ENCODE results near the gene PDP2. TPM values are rescaled to one million over a fixed set of nuclear protein-coding genes. Genes with fewer than 3 reads are reported as not detected.

The PDP2 gene
- total RNA-seq, 4 donors from 2014 or later = 3.7 to 11.7 (median 5.8) TPM

GRCh38 chr16:66920924-66921680 is 40.8 kb downstream of the PDP2 start:
- no peaks in the 10 kb centered on the region for H3K9me3 ChIP-seq
- peak; percentile 33 for ATAC-seq
- TF ChIP-seq POLR2A (IDR thresholded peaks at IDR 0.05) (no peak), EP300 (IDR thresholded peaks at IDR 0.05) (no peak), CTCF (IDR thresholded peaks at IDR 0.05) (no peak), POLR2AphosphoS5 (IDR thresholded peaks at IDR 0.05) (no peak)
- no peak overlapping the region for H3K4me3 ChIP-seq
- peaks cover 2 to 76% (median 25%) of the 10 kb centered on the region in 3 donors for H3K4me1 ChIP-seq
- H3K27ac ChIP-seq = peak overlapping the region; percentile 48 to 92 (median 84)
- WGBS, 2 donors (ENCODE audit: low coverage in 1 of 2) = 80 to 82% methylated on average over 2 to 4 of the region's 9 CpGs
- H3K36me3 ChIP-seq = peaks cover 0 to 8% of the 10 kb centered on the region in 2 donors
- peaks cover 3% of the 10 kb centered on the region for H3K27me3 ChIP-seq

GRCh38 chr16:66921729-66922450 is 41.6 kb downstream of the PDP2 start:
- H3K36me3 ChIP-seq = peaks cover 0 to 8% of the 10 kb centered on the region in 2 donors
- ATAC-seq = no peak
- H3K27ac ChIP-seq = peak overlapping the region; percentile 48 to 92 (median 84)
- no peak overlapping the region for H3K4me3 ChIP-seq
- TF ChIP-seq POLR2A (IDR thresholded peaks at IDR 0.05) = no peak
- no peak for TF ChIP-seq EP300 (IDR thresholded peaks at IDR 0.05)
- TF ChIP-seq CTCF (IDR thresholded peaks at IDR 0.05) = no peak
- TF ChIP-seq POLR2AphosphoS5 (IDR thresholded peaks at IDR 0.05) = no peak
- no peaks in the 10 kb centered on the region for H3K9me3 ChIP-seq
- peaks cover 2 to 84% (median 29%) of the 10 kb centered on the region in 3 donors for H3K4me1 ChIP-seq
- WGBS, 2 donors (ENCODE audit: low coverage in 1 of 2) = 73% methylated on average over 4 of the region's 42 CpGs; no CpG with 5 or more reads in 1 of the 2 donors
- H3K27me3 ChIP-seq = peaks cover 3% of the 10 kb centered on the region

- TF ChIP-seq POLR2AphosphoS5 (IDR thresholded peaks at IDR 0.05) (peak; percentile 84), POLR2A (IDR thresholded peaks at IDR 0.05) (no peak), EP300 (IDR thresholded peaks at IDR 0.05) (no peak), CTCF (IDR thresholded peaks at IDR 0.05) (no peak)
- Histone ChIP-seq H3K27ac (peak overlapping the region; percentile 87 to 96 (median 93)), H3K36me3 (peaks cover 0 to 8% of the 10 kb centered on the region in 2 donors), H3K27me3 (peaks cover 3% of the 10 kb centered on the region), H3K4me1 (peaks cover 2 to 98% (median 31%) of the 10 kb centered on the region in 3 donors), H3K9me3 (no peaks in the 10 kb centered on the region), H3K4me3 (peak overlapping the region; percentile 64 to 83)
- 23% methylated on average over 7 of the region's 18 CpGs; no CpG with 5 or more reads in 1 of the 2 donors for WGBS, 2 donors (ENCODE audit: low coverage in 1 of 2)
- ATAC-seq = peak; percentile 46
Measured at GRCh38 chr16:66923247-66923731, 43.0 kb downstream of the PDP2 start.

GRCh38 chr16:66923866-66924265 is 43.6 kb downstream of the PDP2 start:
- H3K36me3 ChIP-seq = peaks cover 0 to 8% of the 10 kb centered on the region in 2 donors
- H3K9me3 ChIP-seq = no peaks in the 10 kb centered on the region
- TF ChIP-seq POLR2AphosphoS5 (IDR thresholded peaks at IDR 0.05) (no peak), POLR2A (IDR thresholded peaks at IDR 0.05) (no peak), EP300 (IDR thresholded peaks at IDR 0.05) (no peak), CTCF (IDR thresholded peaks at IDR 0.05) (no peak)
- 53% methylated on average over 2 of the region's 3 CpGs; no CpG with 5 or more reads in 1 of the 2 donors for WGBS, 2 donors (ENCODE audit: low coverage in 1 of 2)
- peak overlapping the region; percentile 87 to 96 (median 93) for H3K27ac ChIP-seq
- peak overlapping the region; percentile 64 to 83 for H3K4me3 ChIP-seq
- peaks cover 3% of the 10 kb centered on the region for H3K27me3 ChIP-seq
- no peak for ATAC-seq
- peaks cover 2 to 99% (median 31%) of the 10 kb centered on the region in 3 donors for H3K4me1 ChIP-seq
